ENCODE results near the gene BBS2.

- TF ChIP-seq EZH2 (IDR thresholded peaks at IDR 0.05; ENCODE audit: low read depth, unreplicated experiment), result no peak
- TF ChIP-seq POLR2AphosphoS5 (IDR thresholded peaks at IDR 0.05; ENCODE audit: low read depth), result no peak
- TF ChIP-seq CTCF (conservative IDR thresholded peaks at IDR 0.05; ENCODE audit: low read depth in 2 of 2), result no peak
- TF ChIP-seq CREB1 (CRISPR knock-in tag; IDR thresholded peaks at IDR 0.05; ENCODE audit: low read depth), result no peak
- TF ChIP-seq EZH2phosphoT487 (IDR thresholded peaks at IDR 0.05; ENCODE audit: unreplicated experiment), result no peak
- TF ChIP-seq ZNF114 (CRISPR knock-in tag; IDR thresholded peaks at IDR 0.05), result no peak
- no peak for TF ChIP-seq ZNF462 (CRISPR knock-in tag; IDR thresholded peaks at IDR 0.05)
- TF ChIP-seq STAT1 (IDR thresholded peaks at IDR 0.05; ENCODE audit: unreplicated experiment), result no peak
- TF ChIP-seq ETS1 (IDR thresholded peaks at IDR 0.05), result no peak
Observed at GRCh38 chr16:56510544-56510943, 9.3 kb downstream of the BBS2 start.
